HG03196 (cell line): ENCODE results near the gene ZNF79.

Experiments used
- ATAC-seq: cut with Tn5 transposase; IDR thresholded peaks from one replicate; pipeline ENCODE4 v1.9.1; 2021; ENCODE audit not compliant: unreplicated experiment

Gene ZNF79

DNA sequence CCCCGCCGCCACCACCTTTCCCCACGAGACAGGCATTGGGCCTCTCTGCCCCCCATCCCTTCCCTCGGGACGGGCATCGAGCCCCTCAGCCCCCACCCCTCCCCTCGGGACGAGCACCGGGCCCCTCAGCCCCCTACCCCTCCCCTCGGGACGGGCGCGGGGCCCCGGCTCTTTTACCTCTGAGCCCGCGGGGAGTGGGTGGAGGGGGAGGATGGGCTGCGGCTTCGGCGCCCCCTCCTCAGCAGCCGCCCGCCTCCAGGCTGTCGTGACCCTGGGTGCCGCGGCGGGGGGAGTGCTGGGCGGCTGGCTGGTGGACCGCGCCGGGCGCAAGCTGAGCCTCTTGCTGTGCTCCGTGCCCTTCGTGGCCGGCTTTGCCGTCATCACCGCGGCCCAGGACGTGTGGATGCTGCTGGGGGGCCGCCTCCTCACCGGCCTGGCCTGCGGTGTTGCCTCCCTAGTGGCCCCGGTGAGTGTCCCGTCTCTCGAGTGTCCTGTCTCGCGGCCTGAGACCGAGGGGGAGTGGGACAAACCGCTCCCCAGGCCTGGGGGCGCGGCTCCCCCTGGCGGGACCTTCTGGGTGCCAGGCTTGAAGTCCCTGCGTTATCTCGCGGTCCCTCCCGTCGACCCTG, 26.4 kb upstream of the ZNF79 start:
- ATAC-seq, result no peak

DNA sequence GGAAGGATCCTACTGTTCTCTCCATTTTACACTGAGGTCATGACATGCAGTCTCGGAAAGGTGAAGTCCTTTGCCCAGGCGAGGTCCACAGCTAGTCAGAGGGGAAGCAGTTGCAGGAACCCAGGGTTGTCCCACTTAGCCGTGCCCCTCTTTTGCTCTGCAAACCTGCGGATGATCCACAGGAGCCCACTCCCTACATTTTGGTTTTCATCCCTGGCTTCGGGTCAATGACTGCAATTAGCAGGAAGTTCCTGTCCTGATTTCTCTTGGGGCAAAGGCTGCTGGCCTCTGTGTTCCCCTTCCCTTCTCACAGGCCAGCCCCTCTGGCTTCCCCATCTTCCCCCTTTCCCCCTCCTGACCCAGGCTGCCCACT, 25.9 kb upstream of the ZNF79 start:
- no peak for ATAC-seq

DNA sequence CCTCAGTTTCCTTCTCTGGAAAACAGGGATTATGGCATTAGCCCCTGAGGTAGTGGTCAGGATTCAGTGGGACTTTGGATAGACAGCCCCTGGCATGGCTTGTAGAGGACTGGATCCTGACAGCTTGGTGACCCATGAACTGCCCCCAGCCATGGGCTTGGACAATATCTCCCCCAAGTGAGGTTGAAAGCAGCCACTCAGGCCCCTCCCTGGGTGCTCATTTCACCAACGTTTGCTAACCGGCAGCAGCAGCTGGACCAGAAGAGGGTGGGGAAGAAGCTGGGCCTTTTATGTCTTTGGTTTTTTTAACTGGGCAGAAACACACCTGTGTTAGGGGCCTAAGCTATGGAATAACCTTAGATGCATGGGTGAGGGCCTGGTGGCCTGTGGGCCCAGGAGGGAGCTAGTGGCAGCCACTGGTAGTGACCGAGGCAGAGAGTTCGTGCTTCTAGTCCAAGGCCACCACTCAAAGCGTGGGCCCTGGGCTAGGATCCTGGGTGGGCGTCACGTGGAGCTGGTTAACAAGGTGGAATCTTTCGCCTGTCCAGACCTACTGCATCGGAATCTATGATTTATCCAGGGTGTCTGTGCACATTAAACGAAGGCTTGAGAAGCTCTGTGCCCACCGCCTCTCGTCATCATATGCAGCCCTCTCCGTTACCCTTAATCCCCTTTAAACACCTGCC, 25.3 kb upstream of the ZNF79 start:
- ATAC-seq, result no peak

DNA sequence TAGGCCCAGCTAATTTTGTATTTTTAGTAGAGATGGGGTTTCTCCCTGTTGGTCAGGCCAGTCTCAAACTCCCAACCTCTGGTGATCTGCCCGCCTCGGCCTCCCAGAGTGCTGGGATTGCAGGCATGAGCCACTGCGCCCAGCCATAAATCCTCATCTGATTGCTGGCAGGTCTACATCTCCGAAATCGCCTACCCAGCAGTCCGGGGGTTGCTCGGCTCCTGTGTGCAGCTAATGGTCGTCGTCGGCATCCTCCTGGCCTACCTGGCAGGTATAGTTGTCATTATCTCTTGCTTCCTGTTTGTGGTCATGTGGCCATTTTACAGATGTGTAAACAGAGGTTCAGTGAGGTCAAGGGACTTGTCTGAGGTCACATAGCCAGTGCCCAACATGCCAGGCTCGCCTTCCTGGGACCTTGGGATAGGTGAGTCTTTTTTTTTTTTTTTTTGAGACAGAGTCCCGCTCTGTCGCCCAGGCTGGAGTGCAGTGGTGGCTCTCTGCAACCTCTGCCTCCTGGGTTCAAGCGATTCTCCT, 24.4 kb upstream of the ZNF79 start:
- no peak for ATAC-seq

DNA sequence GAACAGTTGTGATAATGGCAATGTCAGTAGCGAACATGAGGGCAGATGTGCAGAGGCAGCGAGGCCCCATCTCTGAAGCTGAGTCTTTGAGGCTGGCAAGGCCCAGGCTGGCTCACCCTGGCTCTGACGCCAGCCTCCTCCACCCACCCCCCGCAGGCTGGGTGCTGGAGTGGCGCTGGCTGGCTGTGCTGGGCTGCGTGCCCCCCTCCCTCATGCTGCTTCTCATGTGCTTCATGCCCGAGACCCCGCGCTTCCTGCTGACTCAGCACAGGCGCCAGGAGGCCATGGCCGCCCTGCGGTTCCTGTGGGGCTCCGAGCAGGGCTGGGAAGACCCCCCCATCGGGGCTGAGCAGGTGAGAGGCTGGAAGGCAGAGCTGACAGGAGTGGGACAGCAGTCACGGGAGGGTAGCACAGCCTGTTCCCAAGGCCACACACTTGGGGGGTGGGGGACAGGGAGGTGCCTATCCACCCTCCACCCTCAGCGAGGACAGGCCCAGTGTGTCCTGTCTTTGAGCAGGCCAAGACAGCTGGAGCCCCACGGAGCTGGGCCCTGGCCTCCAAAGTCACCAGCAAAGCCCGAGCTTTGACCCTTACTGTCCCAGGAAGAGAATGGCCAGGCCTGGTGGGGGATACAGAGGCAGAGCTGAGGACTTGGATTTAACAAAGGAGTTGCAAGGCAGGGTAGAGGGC, 21.6 kb upstream of the ZNF79 start:
- no peak for ATAC-seq

DNA sequence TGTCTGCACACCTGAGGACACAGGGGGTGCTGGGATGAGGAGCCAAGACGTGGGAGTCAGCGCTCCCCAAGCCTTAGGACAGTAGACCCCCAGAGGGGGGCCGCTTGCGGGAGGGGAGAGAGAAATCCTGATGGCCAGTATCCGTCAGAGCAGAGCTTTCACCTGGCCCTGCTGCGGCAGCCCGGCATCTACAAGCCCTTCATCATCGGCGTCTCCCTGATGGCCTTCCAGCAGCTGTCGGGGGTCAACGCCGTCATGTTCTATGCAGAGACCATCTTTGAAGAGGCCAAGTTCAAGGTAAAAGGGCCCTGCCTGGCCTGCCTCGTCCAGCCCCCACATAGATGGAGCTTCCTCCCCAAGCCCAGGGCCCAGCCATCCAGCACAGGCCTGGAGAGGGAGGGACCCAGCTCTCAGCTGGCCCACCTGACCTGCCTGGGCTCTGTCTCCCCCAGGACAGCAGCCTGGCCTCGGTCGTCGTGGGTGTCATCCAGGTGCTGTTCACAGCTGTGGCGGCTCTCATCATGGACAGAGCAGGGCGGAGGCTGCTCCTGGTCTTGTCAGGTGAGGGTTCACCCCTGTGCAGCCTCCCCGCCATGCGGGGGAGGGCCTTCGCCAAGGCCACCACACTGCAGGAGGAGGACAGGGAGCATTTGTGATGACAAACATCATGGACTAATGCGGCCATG, 20.5 kb upstream of the ZNF79 start:
- no peak for ATAC-seq

DNA sequence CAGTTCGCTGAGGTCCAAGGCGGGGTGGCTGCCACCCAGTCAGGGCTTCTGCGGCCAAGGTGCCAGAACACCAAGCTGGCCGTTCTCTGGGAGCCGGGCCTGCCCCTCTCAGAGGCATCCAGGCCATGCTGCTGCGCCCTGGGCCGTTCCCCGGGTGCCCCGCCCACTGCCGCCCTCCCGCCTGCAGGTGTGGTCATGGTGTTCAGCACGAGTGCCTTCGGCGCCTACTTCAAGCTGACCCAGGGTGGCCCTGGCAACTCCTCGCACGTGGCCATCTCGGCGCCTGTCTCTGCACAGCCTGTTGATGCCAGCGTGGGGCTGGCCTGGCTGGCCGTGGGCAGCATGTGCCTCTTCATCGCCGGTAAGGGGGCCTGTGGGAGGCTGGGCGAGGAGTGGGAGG, 19.6 kb upstream of the ZNF79 start:
- ATAC-seq, result no peak

DNA sequence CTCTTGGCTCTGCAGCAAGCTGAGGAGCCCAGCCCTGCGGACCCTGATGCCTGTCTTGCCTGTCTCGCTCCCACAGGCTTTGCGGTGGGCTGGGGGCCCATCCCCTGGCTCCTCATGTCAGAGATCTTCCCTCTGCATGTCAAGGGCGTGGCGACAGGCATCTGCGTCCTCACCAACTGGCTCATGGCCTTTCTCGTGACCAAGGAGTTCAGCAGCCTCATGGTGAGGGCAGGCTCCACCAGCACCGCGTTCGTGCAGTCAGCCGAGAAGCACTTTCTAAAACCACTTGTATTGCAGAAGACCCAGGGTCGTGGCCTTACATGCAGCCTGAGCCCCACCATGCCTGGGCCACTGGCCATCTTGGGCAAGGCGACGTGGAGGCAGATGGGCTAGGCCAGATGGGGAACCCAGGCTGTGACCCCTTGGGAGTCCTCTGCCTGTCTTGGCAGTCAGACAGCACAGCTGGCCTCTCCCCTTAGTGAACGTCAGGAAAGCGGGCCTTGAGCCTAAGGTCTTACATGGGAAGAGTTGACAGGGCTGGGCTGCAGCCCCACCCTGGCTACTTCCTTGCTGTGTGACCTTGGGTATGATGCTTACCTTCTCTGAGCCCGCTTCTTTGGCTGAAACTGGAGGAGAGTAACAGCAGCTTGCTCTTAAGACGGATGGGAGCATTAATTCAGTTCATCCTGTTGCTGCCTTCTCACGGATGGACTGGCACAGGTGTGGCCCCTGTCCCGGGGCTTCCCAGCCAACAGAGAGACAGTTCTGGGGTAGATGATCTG, 18.6 kb upstream of the ZNF79 start:
- ATAC-seq, result no peak

DNA sequence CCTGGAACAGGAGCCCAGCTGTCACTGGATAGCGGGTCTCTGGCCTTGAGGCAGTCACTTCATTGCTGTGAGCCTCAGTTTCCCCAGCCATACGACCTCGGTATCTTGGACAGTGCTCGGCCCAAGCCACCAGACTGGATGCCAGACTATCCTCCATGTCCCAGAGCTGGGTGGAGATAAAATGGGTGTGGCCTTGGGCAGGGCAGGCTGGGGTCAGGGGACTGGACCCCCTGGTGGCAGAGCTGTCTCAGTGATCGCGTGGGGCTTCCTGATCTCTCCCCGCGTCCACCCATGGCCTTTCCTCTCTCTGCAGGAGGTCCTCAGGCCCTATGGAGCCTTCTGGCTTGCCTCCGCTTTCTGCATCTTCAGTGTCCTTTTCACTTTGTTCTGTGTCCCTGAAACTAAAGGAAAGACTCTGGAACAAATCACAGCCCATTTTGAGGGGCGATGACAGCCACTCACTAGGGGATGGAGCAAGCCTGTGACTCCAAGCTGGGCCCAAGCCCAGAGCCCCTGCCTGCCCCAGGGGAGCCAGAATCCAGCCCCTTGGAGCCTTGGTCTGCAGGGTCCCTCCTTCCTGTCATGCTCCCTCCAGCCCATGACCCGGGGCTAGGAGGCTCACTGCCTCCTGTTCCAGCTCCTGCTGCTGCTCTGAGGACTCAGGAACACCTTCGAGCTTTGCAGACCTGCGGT, 17.2 kb upstream of the ZNF79 start:
- no peak for ATAC-seq

DNA sequence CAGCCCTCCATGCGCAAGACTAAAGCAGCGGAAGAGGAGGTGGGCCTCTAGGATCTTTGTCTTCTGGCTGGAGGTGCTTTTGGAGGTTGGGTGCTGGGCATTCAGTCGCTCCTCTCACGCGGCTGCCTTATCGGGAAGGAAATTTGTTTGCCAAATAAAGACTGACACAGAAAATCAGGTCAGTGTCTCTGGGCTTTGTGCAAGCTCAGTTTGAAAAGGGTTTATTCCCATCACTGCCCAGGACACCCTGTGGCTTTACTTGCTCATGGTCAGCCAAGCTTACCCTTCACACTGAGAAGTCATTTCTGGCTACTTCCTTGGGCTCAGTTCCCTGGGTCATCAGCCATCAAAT, 16.7 kb upstream of the ZNF79 start:
- no peak for ATAC-seq

DNA sequence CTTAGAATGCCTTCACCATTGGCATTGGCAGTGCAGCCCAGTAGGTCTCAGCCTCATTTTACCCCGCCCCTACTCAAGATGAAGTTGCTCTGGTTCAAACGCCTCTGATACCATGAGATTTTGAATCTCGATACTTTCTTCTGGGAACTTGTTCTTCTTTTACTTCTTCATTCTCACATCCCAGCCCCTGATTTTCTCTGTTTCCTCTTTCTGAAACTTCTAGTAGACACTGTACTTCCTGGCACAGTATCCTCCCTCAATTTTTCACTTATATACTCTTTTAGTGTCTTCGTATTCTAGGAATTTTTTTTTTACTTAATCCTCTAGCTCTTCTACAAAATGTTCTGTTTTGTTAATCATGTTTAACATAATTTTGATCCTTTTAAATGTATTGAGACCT, 13.1 kb upstream of the ZNF79 start:
- ATAC-seq, result no peak

DNA sequence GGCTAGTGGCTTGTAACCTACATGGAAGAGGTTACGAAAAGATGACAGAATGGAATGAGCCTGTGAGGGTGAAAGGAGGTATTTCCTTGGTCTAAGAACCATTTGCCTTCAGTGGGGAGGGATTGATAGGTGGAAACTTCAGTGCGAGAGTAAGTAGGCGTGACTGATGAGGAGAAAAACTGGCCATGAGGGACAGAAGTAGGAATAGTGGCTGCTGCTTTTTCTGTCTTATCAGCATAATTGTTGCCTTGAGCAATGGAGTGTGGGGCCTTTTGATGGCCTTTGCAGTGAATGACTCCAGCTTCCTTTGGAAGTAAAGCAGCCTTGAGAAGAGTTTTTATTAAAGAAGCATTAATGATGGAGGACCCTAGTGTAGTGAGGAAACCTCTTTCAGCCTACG, 9.0 kb upstream of the ZNF79 start:
- ATAC-seq, result no peak

DNA sequence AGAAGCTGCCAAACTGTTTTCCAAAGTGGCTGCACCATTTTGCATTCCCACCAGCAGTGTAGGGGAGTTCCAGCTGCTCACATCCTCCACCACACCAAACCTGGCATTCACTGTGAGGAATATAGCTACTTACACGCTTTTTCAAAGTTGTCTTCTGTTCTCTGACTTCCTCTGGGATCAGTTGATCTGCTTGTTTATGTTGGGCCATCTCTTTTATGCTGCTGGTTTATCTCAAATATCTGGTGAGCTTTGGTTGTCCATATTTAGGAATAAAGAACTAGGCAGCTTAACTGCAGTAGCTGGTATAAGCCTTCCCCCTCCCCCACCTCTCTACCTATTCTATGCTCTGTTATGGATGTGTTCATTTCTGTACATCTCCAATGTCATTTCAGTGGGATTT, 8.5 kb upstream of the ZNF79 start:
- ATAC-seq, result no peak

DNA sequence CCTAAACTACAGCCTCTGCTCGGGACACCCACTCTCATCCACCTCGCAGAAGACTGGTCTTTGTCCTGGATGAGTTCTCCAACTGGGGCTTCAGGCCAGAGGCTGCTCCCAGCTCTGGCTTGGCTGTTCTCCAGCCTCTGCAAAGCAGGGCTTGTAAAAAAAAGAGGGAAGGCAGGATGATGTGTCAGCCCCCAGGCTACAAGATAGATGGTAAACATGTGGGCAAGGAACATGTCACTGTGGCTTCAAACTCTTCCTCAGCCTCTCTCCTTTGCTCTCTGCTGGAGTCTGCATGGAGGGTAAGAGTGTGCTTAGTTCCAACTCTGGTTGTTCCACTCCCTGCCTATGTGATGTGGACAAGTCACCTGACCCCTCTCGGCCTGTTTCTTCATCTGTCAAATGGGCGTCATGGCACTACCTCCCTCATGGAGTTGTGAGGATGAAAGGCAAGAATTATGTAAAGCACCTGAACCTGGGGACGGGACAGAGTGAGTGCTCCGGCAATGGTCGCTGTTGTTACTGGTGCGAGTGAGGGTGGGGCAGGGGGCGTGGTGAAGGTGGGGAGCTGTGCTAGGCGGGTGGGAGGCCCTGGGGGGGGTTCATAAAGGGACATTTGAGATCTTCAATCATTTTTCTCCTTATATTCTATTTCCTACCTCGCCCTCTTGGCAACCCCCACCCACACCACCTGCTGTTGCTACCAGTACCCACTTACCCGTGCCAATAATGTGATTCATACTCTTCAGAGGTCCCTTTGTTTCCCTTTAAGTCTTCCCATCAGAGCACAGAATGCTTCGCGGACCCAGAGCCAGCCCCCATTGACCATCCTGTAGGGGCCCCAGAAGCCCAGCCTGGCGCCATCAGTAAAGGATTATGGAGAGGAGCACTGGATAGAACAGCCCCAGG, 6.8 kb upstream of the ZNF79 start:
- no peak for ATAC-seq

DNA sequence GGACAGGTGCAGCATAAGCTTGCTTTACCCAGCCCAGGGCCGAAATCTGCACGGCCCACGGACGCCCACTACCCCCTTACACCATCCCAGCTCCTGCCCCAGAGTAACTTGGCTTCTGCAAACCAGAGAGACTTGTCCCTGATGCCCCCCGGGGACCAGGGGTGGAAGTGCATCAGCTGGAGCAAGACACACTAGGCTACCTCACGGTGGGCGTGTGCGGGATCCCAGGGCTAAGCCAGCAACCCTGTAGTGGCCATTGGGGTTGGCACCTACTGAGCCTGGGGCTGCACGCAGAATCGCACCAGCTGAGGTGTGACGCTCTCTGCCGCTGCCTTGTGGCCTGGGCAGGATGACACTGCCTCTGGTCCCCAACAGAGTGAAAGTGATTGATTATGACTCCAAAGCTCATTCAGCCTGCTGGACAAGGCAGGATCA, 6.1 kb upstream of the ZNF79 start:
- no peak for ATAC-seq

DNA sequence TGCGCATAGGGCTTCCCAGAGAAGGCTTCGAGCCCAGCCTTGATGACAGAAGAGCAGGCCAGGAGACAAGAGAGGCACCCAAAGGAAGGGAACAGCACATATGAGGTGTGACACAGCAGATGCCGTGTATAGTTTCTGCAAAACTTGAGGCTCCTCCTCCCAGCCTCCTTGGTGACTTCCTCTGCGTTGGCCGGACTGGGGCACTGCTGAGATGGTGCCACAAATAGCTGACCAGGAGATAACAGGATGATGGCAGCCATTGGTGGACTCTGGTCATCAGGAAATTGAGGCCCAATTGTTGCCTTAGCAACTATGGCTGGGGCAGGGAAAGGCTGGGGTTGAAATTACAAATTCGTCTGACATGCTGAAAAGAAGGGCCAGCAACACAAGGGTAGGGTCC, 4.8 kb upstream of the ZNF79 start:
- ATAC-seq, result no peak

DNA sequence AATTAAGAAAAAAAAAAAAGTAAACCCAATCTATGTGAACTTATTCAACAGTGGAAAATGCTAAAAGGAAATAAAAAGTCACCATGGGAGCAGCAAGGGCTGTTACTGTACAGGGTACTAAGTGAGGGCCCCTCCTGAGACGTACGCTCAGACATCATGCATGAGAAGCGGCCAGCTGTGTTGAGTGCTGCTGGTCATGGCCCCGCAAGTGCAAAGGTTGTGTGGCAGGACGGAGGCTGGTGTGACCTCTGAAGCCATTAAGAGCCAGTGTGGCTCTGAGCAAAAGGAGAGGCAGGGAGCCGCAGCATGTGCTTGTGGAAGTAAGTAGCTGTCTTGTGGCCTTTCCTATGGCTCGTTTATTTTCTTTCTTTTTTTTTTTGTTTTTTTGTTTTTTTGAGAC, 3.1 kb upstream of the ZNF79 start:
- ATAC-seq, result no peak

DNA sequence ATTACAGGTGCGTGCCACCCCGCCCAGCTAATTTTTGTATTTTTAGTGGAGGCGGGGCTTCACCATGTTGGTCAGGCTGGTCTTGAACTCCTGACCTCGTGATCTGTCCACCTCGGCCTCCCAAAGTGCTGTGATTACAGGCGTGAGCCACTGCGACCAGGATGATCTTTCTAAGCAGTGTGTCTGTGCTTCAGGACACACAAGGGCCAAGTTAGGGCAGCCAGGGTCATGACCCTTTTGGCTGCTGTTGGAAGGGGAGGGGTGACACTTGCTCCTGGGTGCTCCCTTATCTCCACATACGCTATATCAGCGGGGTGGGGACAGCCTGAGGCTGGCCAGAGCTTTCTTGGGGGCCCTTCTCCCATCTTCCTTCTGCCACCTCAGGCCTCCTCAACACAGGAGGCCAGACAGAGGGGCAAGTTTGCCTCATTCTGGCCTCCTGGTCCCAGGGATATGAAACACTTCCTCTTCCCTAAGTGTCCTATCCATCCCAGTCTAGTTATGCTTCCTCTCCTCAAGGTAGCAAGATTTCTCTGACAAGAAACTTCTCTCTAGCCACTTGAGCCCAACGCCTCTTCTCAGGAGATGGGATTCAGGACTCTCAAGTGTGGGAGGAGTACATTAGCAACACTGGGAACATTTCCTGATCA, 1.9 kb upstream of the ZNF79 start:
- ATAC-seq, result no peak

DNA sequence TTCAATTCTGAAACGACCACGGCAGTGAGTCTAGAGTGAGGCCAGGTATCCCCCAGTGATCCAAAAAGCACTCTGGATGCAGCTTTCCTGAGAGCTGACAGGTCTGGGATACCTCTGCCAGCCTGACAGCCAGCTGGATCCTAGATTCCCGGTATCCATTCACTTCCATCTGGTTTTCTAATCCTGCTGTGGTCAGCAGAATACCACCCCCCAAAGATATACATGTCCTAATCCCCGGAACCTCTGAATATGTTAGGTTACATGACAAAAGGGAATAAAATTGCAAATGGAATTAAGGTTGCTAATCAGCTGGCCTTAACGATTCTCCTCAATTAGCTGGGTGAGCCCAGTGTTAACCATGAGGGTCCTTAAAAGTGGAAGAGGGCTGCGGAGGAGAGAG, 1.4 kb upstream of the ZNF79 start:
- ATAC-seq, result no peak
